Endothelial cell of umbilical vein (primary cell): ENCODE results near the gene AUTS2. TPM values are rescaled to one million over a fixed set of nuclear protein-coding genes. Genes with fewer than 3 reads are reported as not detected.

Experiments used
- BruUV-seq: library from RNA; stranded (reverse); fragments of 400-500 nt; replicated peaks from 2 replicates; lab custom pipeline; 2021; lab: Mats Ljungman, UMichigan
- CTCF ChIA-PET: fragments of 300-600, 350-600 bp; sonication (Branson Sonifier 250); formaldehyde crosslinking; loops from one replicate; lab custom pipeline; 2021; ENCODE audit warnings: antibody characterized with exemption, inconsistent platforms; lab: Charles Lee
- POLR2A ChIA-PET: fragments of 300-600, 350-600 bp; sonication (Branson Sonifier 250); formaldehyde crosslinking; loops from one replicate; lab custom pipeline; 2021; ENCODE audit warnings: antibody characterized with exemption, inconsistent platforms; lab: Charles Lee
- DNase-seq: peaks from one replicate; pipeline ENCODE4 v3.0.0-alpha.2; 2011; ENCODE audit warnings: low read depth, low spot score
- FAIRE-seq: peaks from 2 replicates; lab custom pipeline; 2011; peaks lifted over from hg19 to GRCh38; lab: Jason Lieb, UNC
- H2AFZ ChIP-seq: 2 replicates; pipeline ENCODE4 v1.6.0; 2012; ENCODE audit warnings: low read depth, low read length, control low read depth, inconsistent platforms
- H3K27ac ChIP-seq: 2 replicates; pipeline ENCODE4 v1.5.1; 2011; ENCODE audit warnings: low read depth, mild to moderate bottlenecking, control low read depth, low read length, moderate library complexity; ENCODE audit not compliant: insufficient read depth
- H3K27me3 ChIP-seq, 2 experiments: 2 replicates each; pipeline versions ENCODE4 v1.6.0 to v1.6.1; 2011; ENCODE audit warnings: low read length in 2 of 2, mixed read lengths in 1 of 2; ENCODE audit not compliant: control insufficient read depth in 2 of 2, insufficient read depth in 2 of 2
- H3K36me3 ChIP-seq, 2 experiments: 2 replicates in 1 of 2; 3 replicates in 1 of 2; pipeline ENCODE4 v1.5.1; 2011; ENCODE audit warnings: low read length in 2 of 2, mild to moderate bottlenecking in 1 of 2, moderate library complexity in 1 of 2; ENCODE audit not compliant: control insufficient read depth in 2 of 2, insufficient read depth in 2 of 2; ENCODE audit errors: extremely low read depth in 1 of 2
- H3K4me1 ChIP-seq: 3 replicates; pipeline ENCODE4 v1.5.1; 2011; ENCODE audit warnings: mild to moderate bottlenecking, low read length; ENCODE audit not compliant: control insufficient read depth, insufficient read depth; ENCODE audit errors: extremely low read depth
- H3K4me2 ChIP-seq: 2 replicates; pipeline ENCODE4 v1.6.1; 2011; ENCODE audit warnings: low read length, control low read depth, mixed read lengths; ENCODE audit not compliant: insufficient read depth
- H3K4me3 ChIP-seq, 3 experiments: fragments of 200-600 bp in 1 of 3; sonication (generic), shearing (Covaris generic) in 1 of 3; replicated peaks in 1 of 3; 2 replicates each; pipeline ENCODE4 v1.5.1; 2011 to 2016; ENCODE audit warnings: control low read depth in 3 of 3, low read length in 3 of 3, mild to moderate bottlenecking in 2 of 3, inconsistent platforms in 1 of 3, low read depth in 1 of 3, moderate library complexity in 1 of 3; ENCODE audit not compliant: insufficient read depth in 1 of 3
- H3K79me2 ChIP-seq: 2 replicates; pipeline ENCODE4 v1.6.0; 2012; ENCODE audit warnings: low read length, inconsistent platforms; ENCODE audit not compliant: control insufficient read depth, insufficient read depth
- H3K9ac ChIP-seq: replicated peaks from 2 replicates; pipeline ENCODE3; 2011; ENCODE audit warnings: low read length, control low read depth; ENCODE audit not compliant: insufficient read depth; ENCODE audit errors: extremely low read depth
- H3K9me1 ChIP-seq: replicated peaks from 3 replicates; pipeline ENCODE4 v1.6.0; 2011; ENCODE audit warnings: mild to moderate bottlenecking, low read length; ENCODE audit not compliant: control insufficient read depth, insufficient read depth; ENCODE audit errors: extremely low read depth
- H3K9me3 ChIP-seq: replicated peaks from 2 replicates; pipeline ENCODE4 v1.5.1; 2012; ENCODE audit warnings: low read length, inconsistent platforms; ENCODE audit not compliant: control insufficient read depth, insufficient read depth
- H4K20me1 ChIP-seq: replicated peaks from 2 replicates; pipeline ENCODE3; 2011; ENCODE audit warnings: mild to moderate bottlenecking, low read length; ENCODE audit not compliant: control insufficient read depth, insufficient read depth; ENCODE audit errors: extremely low read depth
- CTCF ChIP-seq, 2 donors: IDR thresholded peaks; 1 replicate in 1 of 2; 2 replicates in 1 of 2; pipeline ENCODE4 v1.5.1; 2011; ENCODE audit warnings: low read length in 2 of 2, mild to moderate bottlenecking in 2 of 2, moderate library complexity in 2 of 2, control low read depth in 1 of 2, inconsistent platforms in 1 of 2, low read depth in 1 of 2; ENCODE audit not compliant: insufficient read depth in 1 of 2; ENCODE audit errors: extremely low read depth in 1 of 2
- EZH2 ChIP-seq: IDR thresholded peaks from 2 replicates; pipeline ENCODE4 v1.6.1; 2012; ENCODE audit warnings: borderline replicate concordance, low read depth, mild to moderate bottlenecking, moderate library complexity, low read length, inconsistent platforms; ENCODE audit not compliant: severe bottlenecking
- FOS ChIP-seq: IDR thresholded peaks from 2 replicates; pipeline ENCODE4 v1.6.1; 2011; ENCODE audit warnings: mild to moderate bottlenecking, low read length, moderate library complexity, borderline replicate concordance; ENCODE audit not compliant: insufficient read depth
- GATA2 ChIP-seq: IDR thresholded peaks from 2 replicates; pipeline ENCODE4 v1.7.0; 2011; ENCODE audit warnings: low read depth, mild to moderate bottlenecking, moderate library complexity, mixed read lengths, low read length; ENCODE audit not compliant: insufficient read length, insufficient read depth
- POLR2AphosphoS5 ChIP-seq: IDR thresholded peaks from 2 replicates; pipeline ENCODE4 v1.6.1; 2012; ENCODE audit warnings: low read depth, mild to moderate bottlenecking, control low read depth, low read length, moderate library complexity; ENCODE audit not compliant: insufficient read depth
- dilution Hi-C: fragments of 300-500 bp; cut with MboI; formaldehyde crosslinking; loops from one replicate; pipeline ENCODE4 v1.15.0; 2019; ENCODE audit warnings: low sequenced_read_pairs; ENCODE audit not compliant: extremely low pct_ligation_motif_present
- intact Hi-C: fragments of 100-400 bp; cut with micrococcal nuclease; formaldehyde crosslinking; loops from one replicate; pipeline ENCODE4 v1.10.0; 2022
- polyA plus RNA-seq, 4 experiments: library from polyadenylated mRNA; depleted of rRNA in 3 of 4; stranded (reverse) in 3 of 4; unstranded in 1 of 4; fragments of >200 nt; gene quantifications; 2 replicates each; pipeline versions ENCODE4 v1.2.1 to v1.2.3, GENCODE V29; 2011 to 2012; ENCODE audit warnings: missing spikeins in 1 of 4
- total RNA-seq: library from RNA; stranded (reverse); gene quantifications from 2 replicates; pipeline ENCODE4 v1.2.3, GENCODE V29; 2021

Gene AUTS2
- total and polyA plus RNA-seq, 2 donors (not counting 3 experiments of a cell fraction or from before 2014, with no cell fraction given): 0.59 to 8.0 TPM

- CTCF ChIA-PET: no interaction called here
- BruUV-seq: no TSS peak
- no peaks in the 10 kb centered on the region for H3K9me1 ChIP-seq
These were observed 975.4 kb downstream of the AUTS2 start for GRCh38 chr7:70573696-70574095.

More at GRCh38 chr7:70573696-70574095, 975.4 kb downstream of the AUTS2 start:
- Histone ChIP-seq H3K36me3 (no peaks in the 10 kb centered on the region), H3K9ac (no peak overlapping the region), H3K79me2 (no peaks in the 10 kb centered on the region), H3K4me3 (no peak overlapping the region), H3K4me2 (no peak overlapping the region), H2AFZ (no peak overlapping the region), H4K20me1 (no peaks in the 10 kb centered on the region), H3K27me3 (no peaks in the 10 kb centered on the region), H3K9me3 (peaks cover 2% of the 10 kb centered on the region), H3K27ac (no peak overlapping the region), H3K4me1 (no peaks in the 10 kb centered on the region)
- dilution Hi-C loops: no loop called here
- TF ChIP-seq POLR2AphosphoS5 (no peak), EZH2 (no peak), FOS (no peak), CTCF (IDR thresholded peaks at IDR 0.05; ENCODE audit: extremely low read depth in 1 of 2, insufficient read depth in 1 of 2, low read depth in 1 of 2, low read length in 2 of 2) (no peak), GATA2 (no peak)
- intact Hi-C loops: no loop called here
- POLR2A ChIA-PET: no interaction called here
- DNase-seq (no peak), FAIRE-seq (no peak)
